ENCODE results near the gene VSIR.

GRCh38 chr10:71721313-71721712 lies 52.0 kb downstream of the VSIR start:
- TF ChIP-seq REST (IDR thresholded peaks at IDR 0.05; ENCODE audit: insufficient read depth in 1 of 2, low read depth in 2 of 2, low read length in 2 of 2) (no peak), POLR2AphosphoS5 (IDR thresholded peaks at IDR 0.05; ENCODE audit: low read depth, low read length) (no peak), TAF1 (IDR thresholded peaks at IDR 0.05; ENCODE audit: borderline replicate concordance, insufficient read depth, low read length) (no peak)

Data from PFSK-1 (cell line).